HG03520 (cell line): ENCODE results near the gene LY6G5C.

Experiments used
- ATAC-seq: cut with Tn5 transposase; IDR thresholded peaks from one replicate; pipeline ENCODE4 v1.9.1; 2021; ENCODE audit warnings: mild to moderate bottlenecking, moderate library complexity; ENCODE audit not compliant: unreplicated experiment

LY6G5C gene

GRCh38 chr6:31680226-31681134, at the start of gene LY6G5C:
Gene LY6G5C (minus strand): TSS chr6:31681067. CDS start chr6:31680373, 694 bp downstream.
- no peak for ATAC-seq

GRCh38 chr6:31729979-31730630, 49.2 kb upstream of the LY6G5C start:
- ATAC-seq: peak; percentile 17

- ATAC-seq: peak; percentile 42
These were observed 48.7 kb upstream of the LY6G5C start for GRCh38 chr6:31729515-31729978.

- no peak for ATAC-seq
These were observed 48.1 kb upstream of the LY6G5C start, which contains the start of gene DDAH2 for GRCh38 chr6:31728767-31729514. Gene DDAH2 (minus strand): TSS chr6:31729299. CDS start chr6:31729161, 138 bp downstream.

- ATAC-seq: no peak
These were observed 47.1 kb upstream of the LY6G5C start for GRCh38 chr6:31727717-31728671.

- no peak for ATAC-seq
These were observed 46.3 kb upstream of the LY6G5C start for GRCh38 chr6:31727034-31727716.

GRCh38 chr6:31725502-31726350, 44.9 kb upstream of the LY6G5C start:
- no peak for ATAC-seq

- ATAC-seq: no peak
These were observed 43.3 kb upstream of the LY6G5C start for GRCh38 chr6:31723980-31724691.

GRCh38 chr6:31723245-31723979, 42.5 kb upstream of the LY6G5C start, which contains the start of gene MPIG6B:
Gene MPIG6B (plus strand): TSS chr6:31723373. CDS start chr6:31723384, 11 bp downstream.
- no peak for ATAC-seq

GRCh38 chr6:31722173-31722572, 41.3 kb upstream of the LY6G5C start:
- no peak for ATAC-seq

- ATAC-seq: no peak
These were observed 40.6 kb upstream of the LY6G5C start, which contains the start of gene LY6G6C for GRCh38 chr6:31721351-31722020. Gene LY6G6C (minus strand): TSS chr6:31721746. CDS start chr6:31721679, 67 bp downstream.

- no peak for ATAC-seq
These were observed 39.4 kb upstream of the LY6G5C start for GRCh38 chr6:31720196-31720770.

GRCh38 chr6:31719001-31719400, 38.1 kb upstream of the LY6G5C start:
- no peak for ATAC-seq

GRCh38 chr6:31718265-31718664, 37.4 kb upstream of the LY6G5C start:
- ATAC-seq: no peak

GRCh38 chr6:31717499-31718222, 36.8 kb upstream of the LY6G5C start:
- ATAC-seq: no peak
